Measurements from ENCODE around the gene SCGN.

DNA sequence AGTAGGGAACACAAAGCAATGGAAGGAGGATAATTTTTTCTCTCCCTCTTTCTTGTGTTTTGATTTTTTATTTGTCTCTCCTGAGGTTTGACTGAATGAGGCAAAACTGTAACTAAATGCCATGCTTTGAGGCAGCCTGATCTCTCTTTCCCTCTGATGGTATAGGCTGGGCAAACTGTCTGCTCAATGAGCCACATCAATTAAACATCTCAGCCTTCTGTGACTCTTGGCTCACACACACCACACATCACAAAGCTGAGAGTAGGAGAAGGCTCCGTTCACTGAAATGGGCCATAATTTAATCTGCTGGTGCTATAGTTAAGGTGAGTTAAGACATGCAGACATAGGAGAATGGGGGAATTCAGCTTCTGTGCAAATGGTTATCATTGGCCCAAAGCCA lies 28.1 kb upstream of the SCGN start:
- TF ChIP-seq RAD21 (IDR thresholded peaks at IDR 0.05; ENCODE audit: low read depth) (no peak), ZBTB7A (IDR thresholded peaks at IDR 0.05; ENCODE audit: low read depth) (no peak), MAX (IDR thresholded peaks at IDR 0.05) (no peak), REST (IDR thresholded peaks at IDR 0.05; ENCODE audit: low read depth) (no peak), EP300 (IDR thresholded peaks at IDR 0.05; ENCODE audit: borderline replicate concordance) (no peak), NFIC (IDR thresholded peaks at IDR 0.05) (0 out of 2 replicates have a peak, but pooled peaks have one; percentile 12), CEBPB (IDR thresholded peaks at IDR 0.05) (no peak), TCF12 (IDR thresholded peaks at IDR 0.05; ENCODE audit: low read depth) (no peak), TEAD4 (IDR thresholded peaks at IDR 0.05) (no peak), CREB1 (IDR thresholded peaks at IDR 0.05; ENCODE audit: low read depth) (no peak), FOXM1 (IDR thresholded peaks at IDR 0.05; ENCODE audit: borderline replicate concordance, low read depth) (no peak), TAF1 (IDR thresholded peaks at IDR 0.05; ENCODE audit: low read depth) (no peak), YY1 (IDR thresholded peaks at IDR 0.05; ENCODE audit: low read depth) (no peak)
- TF ChIP-seq, protein P1, sequence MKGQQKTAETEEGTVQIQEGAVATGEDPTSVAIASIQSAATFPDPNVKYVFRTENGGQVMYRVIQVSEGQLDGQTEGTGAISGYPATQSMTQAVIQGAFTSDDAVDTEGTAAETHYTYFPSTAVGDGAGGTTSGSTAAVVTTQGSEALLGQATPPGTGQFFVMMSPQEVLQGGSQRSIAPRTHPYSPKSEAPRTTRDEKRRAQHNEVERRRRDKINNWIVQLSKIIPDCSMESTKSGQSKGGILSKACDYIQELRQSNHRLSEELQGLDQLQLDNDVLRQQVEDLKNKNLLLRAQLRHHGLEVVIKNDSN (IDR thresholded peaks at IDR 0.05) = no peak
